Activated CD8-positive, alpha-beta T cell treated with anti-CD3 and anti-CD28 coated beads for 36 hours (primary cell): ENCODE data around the gene ACOT11. TPM values are rescaled to one million over a fixed set of nuclear protein-coding genes. Genes with fewer than 3 reads are reported as not detected.

Source experiments
- ATAC-seq: fragments of 200-7000 bp; cut with Tn5 transposase; one replicate; pipeline ENCODE4 v1.10.0; 2021; ENCODE audit warnings: mild to moderate bottlenecking, moderate library complexity
- CTCF ChIA-PET: fragments of 350-600 bp; sonication (Branson Sonifier 250); formaldehyde crosslinking; loops from one replicate; lab custom pipeline; 2021; ENCODE audit warnings: antibody characterized with exemption; lab: Charles Lee
- POLR2A ChIA-PET: fragments of 350-600 bp; sonication (Branson Sonifier 250); formaldehyde crosslinking; loops from one replicate; lab custom pipeline; 2021; ENCODE audit warnings: antibody characterized with exemption; lab: Charles Lee
- DNase-seq: peaks from one replicate; pipeline ENCODE4 v3.0.0-alpha.2; 2020
- H3K27ac Mint-ChIP-seq: one replicate; pipeline ENCODE4 v1.8.0; 2021; ENCODE audit warnings: mild to moderate bottlenecking, mixed read lengths
- H3K27me3 Mint-ChIP-seq: one replicate; pipeline ENCODE4 v1.8.0; 2021; ENCODE audit warnings: mixed read lengths
- H3K36me3 Mint-ChIP-seq: one replicate; pipeline ENCODE4 v1.8.0; 2021; ENCODE audit warnings: low read depth, mixed read lengths
- H3K4me1 Mint-ChIP-seq: one replicate; pipeline ENCODE4 v1.8.0; 2021; ENCODE audit warnings: low read depth, mixed read lengths
- H3K4me3 Mint-ChIP-seq: one replicate; pipeline ENCODE4 v1.8.0; 2021; ENCODE audit warnings: mild to moderate bottlenecking, moderate library complexity, mixed read lengths
- H3K9me3 Mint-ChIP-seq: one replicate; pipeline ENCODE4 v1.8.0; 2021; ENCODE audit warnings: mixed read lengths
- CTCF ChIP-seq: fragments of 200-600 bp; IDR thresholded peaks from one replicate; pipeline ENCODE4 v1.8.0; 2022; ENCODE audit warnings: antibody characterized with exemption, mild to moderate bottlenecking
- intact Hi-C: fragments of 100-400 bp; cut with micrococcal nuclease; formaldehyde crosslinking; loops from one replicate; pipeline ENCODE4 v1.10.0; 2022
- total RNA-seq, 2 experiments: library from RNA; stranded (reverse); gene quantifications; one replicate each; pipeline ENCODE4 v1.2.3, GENCODE V29; 2021

ACOT11 gene
- total RNA-seq, 2 experiments from 2014 or later: 1.1 to 1.2 TPM

GRCh38 chr1:54640863-54641836 is 93.1 kb downstream of the ACOT11 start, which contains the start of gene MROH7:
Gene MROH7 (plus strand): TSS chr1:54641786. CDS start chr1:54652927, 11,141 bp downstream.
- DNase-seq: no peak
- H3K4me3 Mint-ChIP-seq: no peak within 1 kb of the TSS
- H3K27me3 Mint-ChIP-seq: peaks cover 3% of the 10 kb centered on the region
- CTCF ChIA-PET: no interaction called here
- POLR2A ChIA-PET: no interaction called here
- H3K27ac Mint-ChIP-seq: no peak within 1 kb of the TSS
- no peaks in the 10 kb centered on the region for H3K4me1 Mint-ChIP-seq
- no peak for TF ChIP-seq CTCF
- intact Hi-C loops: no loop called here
- no peak for ATAC-seq
- no peaks in the 10 kb centered on the region for H3K36me3 Mint-ChIP-seq
- peaks cover 7% of the 10 kb centered on the region for H3K9me3 Mint-ChIP-seq

GRCh38 chr1:54643736-54644135 is 95.7 kb downstream of the ACOT11 start:
- DNase-seq (no peak), ATAC-seq (no peak)
- intact Hi-C loops: no loop called here
- Mint-ChIP-seq H3K27ac (no peak overlapping the region), H3K4me3 (no peak overlapping the region), H3K9me3 (peaks cover 7% of the 10 kb centered on the region), H3K4me1 (no peaks in the 10 kb centered on the region), H3K27me3 (peaks cover 2% of the 10 kb centered on the region), H3K36me3 (no peaks in the 10 kb centered on the region)
- TF ChIP-seq CTCF: no peak
- ChIA-PET POLR2A (no interaction called here), CTCF (no interaction called here)

- POLR2A ChIA-PET: no interaction called here
- ATAC-seq (no peak), DNase-seq (no peak)
- Mint-ChIP-seq H3K27me3 (peaks cover 3% of the 10 kb centered on the region), H3K4me3 (no peak overlapping the region), H3K27ac (no peak overlapping the region), H3K4me1 (no peaks in the 10 kb centered on the region), H3K36me3 (no peaks in the 10 kb centered on the region), H3K9me3 (peaks cover 7% of the 10 kb centered on the region)
- intact Hi-C loops: no loop called here
- CTCF ChIA-PET: no interaction called here
- no peak for TF ChIP-seq CTCF
These were observed 98.0 kb downstream of the ACOT11 start for GRCh38 chr1:54645806-54646676.

- CTCF ChIA-PET: interaction anchor here (1.4 kb wide), 1 partner anchor 23 kb away, joined by 4 read pairs; no protein-coding TSS in a partner anchor
- H3K27me3 Mint-ChIP-seq: peaks cover 1% of the 10 kb centered on the region
- H3K27ac Mint-ChIP-seq: no peak overlapping the region
- no peaks in the 10 kb centered on the region for H3K9me3 Mint-ChIP-seq
- intact Hi-C loops: no loop called here
- no peaks in the 10 kb centered on the region for H3K36me3 Mint-ChIP-seq
- no peak for TF ChIP-seq CTCF
- ATAC-seq (no peak), DNase-seq (no peak)
- H3K4me1 Mint-ChIP-seq: no peaks in the 10 kb centered on the region
- H3K4me3 Mint-ChIP-seq: no peak overlapping the region
- POLR2A ChIA-PET: no interaction called here
These were observed 101.3 kb downstream of the ACOT11 start for GRCh38 chr1:54649130-54649898.
